GM10248 (cell line): ENCODE data around the gene APOBEC3B.

Experiments
- CTCF ChIA-PET: fragments of 300-600 bp; sonication (Branson Sonifier 250); formaldehyde crosslinking; extraction: SDS; loops from one replicate; lab custom pipeline; 2021; ENCODE audit warnings: antibody characterized with exemption; lab: Yijun Ruan, JAX
- POLR2A ChIA-PET: fragments of 350-650 bp; sonication (Branson Sonifier 250); formaldehyde crosslinking; extraction: SDS; loops from one replicate; lab custom pipeline; 2020; ENCODE audit warnings: antibody characterized with exemption; lab: Yijun Ruan, JAX
- DNase-seq: peaks from one replicate; pipeline ENCODE4 v3.0.0; 2012; ENCODE audit errors: extremely low spot score
- TF ChIP-seq, protein P1 (sequence below): IDR thresholded peaks from 2 replicates; pipeline ENCODE4 v1.5.1; 2012; ENCODE audit warnings: mild to moderate bottlenecking, low read depth; ENCODE audit errors: extremely low read depth, missing control alignments, control extremely low read depth

Gene APOBEC3B

DNA sequence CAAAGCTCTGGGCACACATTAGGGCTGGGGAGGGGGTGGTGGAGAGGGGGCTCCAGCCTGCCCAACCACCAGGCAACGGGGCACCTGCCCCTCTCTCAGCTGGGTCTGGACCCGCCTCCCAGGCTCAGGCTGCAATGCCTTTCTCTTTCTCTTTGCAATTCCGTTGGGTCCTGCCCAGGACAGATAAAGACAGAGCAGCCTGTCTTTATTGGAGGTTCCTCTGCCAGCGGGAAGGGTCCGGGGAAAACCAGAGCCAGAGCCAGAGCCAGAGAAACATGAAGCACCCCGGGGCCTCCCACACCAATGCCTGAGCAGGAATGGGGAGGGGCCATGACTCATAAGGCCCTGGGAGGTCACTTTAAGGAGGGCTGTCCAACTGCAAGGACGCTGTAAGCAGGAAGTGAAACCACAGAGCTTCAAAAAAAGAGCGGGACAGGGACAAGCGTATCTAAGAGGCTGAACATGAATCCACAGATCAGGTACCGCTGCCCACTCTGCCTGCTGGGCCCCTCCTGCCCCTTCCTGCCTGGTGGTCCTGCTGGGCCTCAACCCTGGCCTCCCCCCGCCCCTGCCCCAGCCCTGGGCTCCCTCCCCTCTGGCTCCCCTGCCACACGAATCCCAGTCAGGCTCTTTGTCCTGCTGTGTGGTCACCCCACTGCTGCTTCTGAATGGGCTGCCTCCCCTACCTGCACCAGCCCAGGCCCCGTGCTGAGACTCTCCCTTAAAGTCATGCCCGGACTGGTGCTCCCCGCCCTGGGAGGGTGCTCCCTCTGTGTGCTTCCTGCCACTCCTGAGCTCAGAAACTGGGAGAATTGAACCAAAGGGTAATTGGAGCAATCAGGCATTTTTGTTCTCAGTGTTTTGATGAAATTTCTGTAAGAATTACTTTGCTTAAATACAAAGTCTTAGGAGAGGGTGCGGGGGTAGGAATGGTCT lies at the start of gene APOBEC3B:
TSS of gene APOBEC3B (plus strand) at position 356 of the 936 bp plus-strand sequence. CDS start at position 463, 107 bp downstream.
- TF ChIP-seq, protein P1, sequence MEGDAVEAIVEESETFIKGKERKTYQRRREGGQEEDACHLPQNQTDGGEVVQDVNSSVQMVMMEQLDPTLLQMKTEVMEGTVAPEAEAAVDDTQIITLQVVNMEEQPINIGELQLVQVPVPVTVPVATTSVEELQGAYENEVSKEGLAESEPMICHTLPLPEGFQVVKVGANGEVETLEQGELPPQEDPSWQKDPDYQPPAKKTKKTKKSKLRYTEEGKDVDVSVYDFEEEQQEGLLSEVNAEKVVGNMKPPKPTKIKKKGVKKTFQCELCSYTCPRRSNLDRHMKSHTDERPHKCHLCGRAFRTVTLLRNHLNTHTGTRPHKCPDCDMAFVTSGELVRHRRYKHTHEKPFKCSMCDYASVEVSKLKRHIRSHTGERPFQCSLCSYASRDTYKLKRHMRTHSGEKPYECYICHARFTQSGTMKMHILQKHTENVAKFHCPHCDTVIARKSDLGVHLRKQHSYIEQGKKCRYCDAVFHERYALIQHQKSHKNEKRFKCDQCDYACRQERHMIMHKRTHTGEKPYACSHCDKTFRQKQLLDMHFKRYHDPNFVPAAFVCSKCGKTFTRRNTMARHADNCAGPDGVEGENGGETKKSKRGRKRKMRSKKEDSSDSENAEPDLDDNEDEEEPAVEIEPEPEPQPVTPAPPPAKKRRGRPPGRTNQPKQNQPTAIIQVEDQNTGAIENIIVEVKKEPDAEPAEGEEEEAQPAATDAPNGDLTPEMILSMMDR = no peak
- peak; percentile 90 for DNase-seq
- ChIA-PET CTCF (interaction anchor here (0.6 to 3.9 kb wide), 9 partner anchors 8 to 111 kb away, joined by 3 to 20 read pairs (median 3); no protein-coding TSS in a partner anchor), POLR2A (no interaction called here)

DNA sequence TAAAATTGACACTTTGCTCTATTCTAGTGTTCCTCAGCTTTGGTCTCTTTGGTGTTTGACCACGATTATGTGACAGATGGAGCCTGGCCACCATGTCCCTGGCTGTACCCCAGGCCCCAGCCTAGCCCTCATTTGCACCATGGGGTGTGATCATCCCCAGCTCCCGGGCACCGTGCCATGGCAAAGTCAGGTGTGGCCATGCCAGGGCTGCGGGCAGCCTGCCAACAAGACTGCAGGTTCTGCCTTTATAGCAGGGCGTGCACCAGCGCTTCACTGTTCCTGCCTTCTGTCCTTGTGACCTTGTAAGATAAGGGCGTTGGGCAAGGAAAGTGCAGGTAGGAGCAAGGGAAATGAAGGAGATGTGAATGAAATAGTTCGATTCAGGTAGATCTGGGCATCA lies 47.1 kb upstream of the APOBEC3B start:
- TF ChIP-seq, protein P1 = no peak
- no peak for DNase-seq
- ChIA-PET POLR2A (no interaction called here), CTCF (no interaction called here)

DNA sequence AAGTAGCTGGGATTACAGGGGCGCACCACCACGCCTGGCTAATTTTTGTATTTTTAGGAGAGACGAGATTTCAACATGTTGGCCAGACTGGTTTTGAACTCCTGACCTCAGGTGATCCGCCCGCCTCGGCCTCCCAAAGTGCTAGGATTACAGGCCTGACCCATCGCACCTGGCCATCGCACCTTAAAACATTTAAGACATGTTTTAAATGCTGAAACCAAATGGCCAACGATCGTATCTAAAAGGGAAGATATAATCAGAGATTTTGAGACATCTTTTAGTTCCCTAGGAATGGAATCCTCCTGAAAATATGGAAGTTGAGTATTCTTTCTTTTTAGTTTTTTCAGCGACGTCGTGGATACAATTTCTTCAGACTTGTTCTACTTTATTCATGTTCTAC lies 46.5 kb upstream of the APOBEC3B start:
- POLR2A ChIA-PET = no interaction called here
- TF ChIP-seq, protein P1 = no peak
- CTCF ChIA-PET = interaction anchor here (1.1 kb wide), 1 partner anchor 66 kb away, joined by 3 read pairs; no protein-coding TSS in a partner anchor
- DNase-seq = no peak

DNA sequence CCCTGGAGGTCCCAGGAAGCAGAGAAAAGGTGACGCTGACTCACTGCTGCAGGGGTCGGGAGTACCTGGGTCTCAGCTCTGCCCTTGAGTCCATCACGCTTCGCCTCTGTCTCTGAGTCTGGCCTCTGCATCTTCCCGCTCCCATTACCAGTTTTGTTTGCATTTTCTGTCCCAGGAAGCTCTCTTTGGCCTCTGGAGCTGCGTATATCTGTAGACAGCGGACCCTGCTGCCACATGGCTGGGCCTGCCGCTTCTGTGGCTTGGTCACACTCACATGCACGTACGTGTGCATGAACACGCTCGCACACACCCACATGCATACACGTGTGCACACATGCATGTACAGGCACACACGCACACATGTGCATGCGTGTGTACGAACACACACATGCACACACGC lies 45.6 kb upstream of the APOBEC3B start:
- CTCF ChIA-PET = interaction anchor here (0.8 to 1.1 kb wide), 2 partner anchors 9 to 67 kb away, joined by 3 to 4 read pairs; no protein-coding TSS in a partner anchor

DNA sequence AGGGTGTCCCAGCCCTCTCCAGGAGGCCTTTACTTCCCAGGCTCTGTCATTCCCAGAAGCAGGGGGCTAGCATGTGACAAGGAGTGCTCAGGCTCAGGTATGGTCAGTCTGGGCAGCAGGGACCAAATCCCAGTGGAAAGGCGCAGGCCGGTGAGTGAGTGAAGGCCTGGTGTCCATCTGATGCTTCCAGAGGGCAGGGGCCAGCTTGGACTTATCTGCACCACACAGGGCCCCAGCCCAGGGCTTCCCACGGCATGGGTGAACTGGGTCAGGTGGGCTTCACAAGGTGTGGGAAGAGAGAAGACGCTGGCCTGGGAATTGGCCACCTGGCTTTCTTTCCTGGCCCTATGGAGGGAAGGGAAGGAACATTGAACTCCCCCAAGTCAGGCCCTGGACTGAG lies 45.1 kb upstream of the APOBEC3B start:
- no peak for DNase-seq
- POLR2A ChIA-PET = no interaction called here
- TF ChIP-seq, protein P1 = no peak
- CTCF ChIA-PET = interaction anchor here (0.8 to 1.1 kb wide), 2 partner anchors 9 to 68 kb away, joined by 3 to 4 read pairs; no protein-coding TSS in a partner anchor

More for the DNA sequence above, 45.6 kb upstream of the APOBEC3B start:
- no peak for DNase-seq
- POLR2A ChIA-PET = no interaction called here
- TF ChIP-seq, protein P1 = no peak

DNA sequence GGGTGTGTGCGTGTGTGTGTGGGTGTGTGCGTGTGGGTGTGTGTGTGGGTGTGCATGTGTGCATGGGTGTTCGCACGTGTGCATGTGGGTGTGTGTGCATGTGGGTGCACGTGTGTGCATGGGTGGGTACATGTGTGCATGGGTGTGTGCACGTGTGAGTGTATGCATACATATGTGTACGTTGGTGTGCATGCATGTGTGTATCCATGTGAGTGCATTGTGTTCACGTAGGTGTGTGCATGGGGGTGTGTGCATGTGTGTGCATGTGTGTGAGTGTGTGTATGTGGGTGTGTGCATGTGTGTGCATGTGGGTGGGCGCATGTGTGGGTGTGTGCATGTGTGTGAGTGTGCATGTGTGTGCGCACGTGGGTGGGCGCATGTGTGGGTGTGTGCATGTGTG lies 44.6 kb upstream of the APOBEC3B start:
- DNase-seq = no peak
- CTCF ChIA-PET = no interaction called here
- TF ChIP-seq, protein P1 = no peak
- POLR2A ChIA-PET = no interaction called here
